CD4-positive, alpha-beta T cell (primary cell): Measurements from ENCODE around the gene EEF1E1. TPM values are rescaled to one million over a fixed set of nuclear protein-coding genes. Genes with fewer than 3 reads are reported as not detected.

ENCODE experiments used
- ATAC-seq: fragments of 200-7000 bp; cut with Tn5 transposase; one replicate; pipeline ENCODE4 v1.10.0; 2022; ENCODE audit warnings: mild to moderate bottlenecking; ENCODE audit not compliant: poor library complexity
- CTCF ChIA-PET: fragments of 350-600 bp; sonication (Branson Sonifier 250); formaldehyde crosslinking; loops from one replicate; lab custom pipeline; 2021; ENCODE audit warnings: antibody characterized with exemption, inconsistent platforms; lab: Charles Lee
- POLR2A ChIA-PET: fragments of 350-600 bp; sonication (Branson Sonifier 250); formaldehyde crosslinking; loops from one replicate; lab custom pipeline; 2021; ENCODE audit warnings: antibody characterized with exemption, inconsistent platforms; lab: Charles Lee
- DNase-seq, 14 experiments: peaks; one replicate each; pipeline ENCODE4 v3.0.0-alpha.2; 2013 to 2020; ENCODE audit warnings: mixed read lengths in 2 of 14
- H3K27ac ChIP-seq, 2 donors: one replicate each; pipeline versions ENCODE4 v1.5.1 to v1.7.0; 2013; ENCODE audit warnings: low read length in 2 of 2, low read depth in 1 of 2, mild to moderate bottlenecking in 1 of 2
- H3K27me3 ChIP-seq, 2 experiments: 1 replicate in 1 of 2; 2 replicates in 1 of 2; pipeline versions ENCODE4 v1.6.1 to v1.7.0; 2013; ENCODE audit warnings: low read length in 2 of 2, control low read depth in 1 of 2, mild to moderate bottlenecking in 1 of 2, moderate library complexity in 1 of 2; ENCODE audit not compliant: insufficient read depth in 2 of 2, control insufficient read depth in 1 of 2
- H3K36me3 ChIP-seq: one replicate; pipeline ENCODE4 v1.6.1; 2013; ENCODE audit warnings: low read length, control low read depth; ENCODE audit not compliant: insufficient read depth
- H3K4me1 ChIP-seq: one replicate; pipeline ENCODE4 v1.6.1; 2013; ENCODE audit warnings: low read length, control low read depth; ENCODE audit not compliant: insufficient read depth
- H3K4me3 ChIP-seq: one replicate; pipeline ENCODE4 v1.5.1; 2013; ENCODE audit warnings: mild to moderate bottlenecking, low read length, moderate library complexity
- H3K9me3 ChIP-seq, 2 experiments: 1 replicate in 1 of 2; 2 replicates in 1 of 2; pipeline versions ENCODE4 v1.6.1 to v1.7.0; 2013; ENCODE audit warnings: low read length in 2 of 2, mild to moderate bottlenecking in 2 of 2, control low read depth in 1 of 2, moderate library complexity in 1 of 2; ENCODE audit not compliant: control insufficient read depth in 1 of 2, insufficient read depth in 1 of 2
- H3K27ac Mint-ChIP-seq: one replicate; pipeline ENCODE4 v1.8.0; 2020; ENCODE audit warnings: mixed read lengths
- H3K27me3 Mint-ChIP-seq: one replicate; pipeline ENCODE4 v1.8.0; 2021; ENCODE audit warnings: mixed read lengths
- H3K36me3 Mint-ChIP-seq: one replicate; pipeline ENCODE4 v1.8.0; 2021; ENCODE audit warnings: low read depth, mixed read lengths
- H3K4me1 Mint-ChIP-seq: one replicate; pipeline ENCODE4 v1.8.0; 2021; ENCODE audit warnings: low read depth, mixed read lengths
- H3K4me3 Mint-ChIP-seq: one replicate; pipeline ENCODE4 v1.8.0; 2020; ENCODE audit warnings: mild to moderate bottlenecking, mixed read lengths
- H3K9me3 Mint-ChIP-seq: one replicate; pipeline ENCODE4 v1.8.0; 2020; ENCODE audit warnings: mixed read lengths
- CTCF ChIP-seq: fragments of 200-600 bp; IDR thresholded peaks from one replicate; pipeline ENCODE4 v1.8.0; 2022; ENCODE audit warnings: antibody characterized with exemption, mild to moderate bottlenecking
- intact Hi-C, 2 experiments: fragments of 100-400 bp; cut with DNase I in 1 of 2; cut with micrococcal nuclease in 1 of 2; formaldehyde crosslinking; loops; one replicate each; pipeline versions ENCODE4 v1.15.1 to v1.9.0; 2023 to 2025; cut with DNase I, micrococcal nuclease
- total RNA-seq, 174 experiments: library from RNA in 2 of 174; stranded (reverse) in 2 of 174; gene quantifications; one replicate each; pipeline ENCODE4 v1.2.3 and lab custom pipeline; 2021 to 2026

Gene EEF1E1
- total RNA-seq, 2 experiments from 2014 or later: 11.2 to 14.7 TPM

- Mint-ChIP-seq H3K36me3 (peaks cover 81% of the 10 kb centered on the region), H3K27ac (no peak overlapping the region)
Observed at GRCh38 chr6:8087870-8088754, 14.2 kb downstream of the EEF1E1 start.

GRCh38 chr6:8086755-8087306, 15.5 kb downstream of the EEF1E1 start:
- Histone ChIP-seq H3K4me1 (no peaks in the 10 kb centered on the region), H3K27me3 (no peaks in the 10 kb centered on the region), H3K9me3 (no peaks in the 10 kb centered on the region), H3K27ac (no peak overlapping the region), H3K36me3 (peaks cover 53% of the 10 kb centered on the region), H3K4me3 (no peak overlapping the region)
- Mint-ChIP-seq H3K27me3 (no peaks in the 10 kb centered on the region), H3K9me3 (peaks cover 2% of the 10 kb centered on the region), H3K4me3 (no peak overlapping the region), H3K27ac (no peak overlapping the region), H3K4me1 (peaks cover 1% of the 10 kb centered on the region), H3K36me3 (peaks cover 80% of the 10 kb centered on the region)
- DNase-seq (no peak), ATAC-seq (no peak)
- intact Hi-C loops: no loop called here
- no peak for TF ChIP-seq CTCF
- ChIA-PET CTCF (no interaction called here), POLR2A (no interaction called here)

More at GRCh38 chr6:8087870-8088754, 14.2 kb downstream of the EEF1E1 start:
- no peak for TF ChIP-seq CTCF
- Mint-ChIP-seq H3K9me3 (peaks cover 2% of the 10 kb centered on the region), H3K27me3 (no peaks in the 10 kb centered on the region), H3K4me1 (no peaks in the 10 kb centered on the region), H3K4me3 (no peak overlapping the region)
- no peak for DNase-seq
- POLR2A ChIA-PET: interaction anchor here (0.7 kb wide), 1 partner anchor 1076 kb away, joined by 3 read pairs; no protein-coding TSS in a partner anchor
- Histone ChIP-seq H3K27me3 (no peaks in the 10 kb centered on the region), H3K9me3 (no peaks in the 10 kb centered on the region), H3K27ac (no peak overlapping the region), H3K4me3 (no peak overlapping the region), H3K4me1 (no peaks in the 10 kb centered on the region), H3K36me3 (peaks cover 62% of the 10 kb centered on the region)
- ATAC-seq: no peak
- intact Hi-C loops: no loop called here
- CTCF ChIA-PET: no interaction called here

- Histone ChIP-seq H3K4me1 (no peaks in the 10 kb centered on the region), H3K36me3 (peaks cover 40% of the 10 kb centered on the region), H3K4me3 (no peak overlapping the region), H3K9me3 (no peaks in the 10 kb centered on the region), H3K27me3 (no peaks in the 10 kb centered on the region), H3K27ac (no peak overlapping the region)
- Mint-ChIP-seq H3K27me3 (no peaks in the 10 kb centered on the region), H3K27ac (no peak overlapping the region), H3K4me1 (peaks cover 4% of the 10 kb centered on the region), H3K4me3 (no peak overlapping the region), H3K9me3 (peaks cover 2% of the 10 kb centered on the region), H3K36me3 (peaks cover 78% of the 10 kb centered on the region)
- intact Hi-C loops: no loop called here
- CTCF ChIA-PET: no interaction called here
- DNase-seq (peak in 2 of 14 experiments; percentile 38 to 53), ATAC-seq (no peak)
- POLR2A ChIA-PET: interaction anchor here (1.3 kb wide), 1 partner anchor 17 kb away, joined by 4 read pairs; the partner anchor contains the start of gene EEF1E1
- no peak for TF ChIP-seq CTCF
Observed at GRCh38 chr6:8085053-8085511, 17.3 kb downstream of the EEF1E1 start.
